H9 (cell line): ENCODE results near the gene CNOT6. TPM values are rescaled to one million over a fixed set of nuclear protein-coding genes. Genes with fewer than 3 reads are reported as not detected.

Experiments
- DNase-seq: peaks from one replicate; pipeline ENCODE4 v3.0.0-alpha.2; 2017
- H2AFZ ChIP-seq: one replicate; pipeline ENCODE4 v1.6.1; 2013; ENCODE audit warnings: mild to moderate bottlenecking, low read length, control low read depth, moderate library complexity
- H2AK5ac ChIP-seq: 2 replicates; pipeline ENCODE4 v1.6.1; 2013; ENCODE audit warnings: low read length, control low read depth, mixed read lengths; ENCODE audit not compliant: insufficient read length
- H2BK120ac ChIP-seq: one replicate; pipeline ENCODE4 v1.6.1; 2013; ENCODE audit warnings: low read depth, mild to moderate bottlenecking, low read length, control low read depth, inconsistent platforms; ENCODE audit not compliant: poor library complexity, severe bottlenecking
- H2BK12ac ChIP-seq: 2 replicates; pipeline ENCODE4 v1.6.1; 2013; ENCODE audit warnings: low read length, control low read depth, mixed read lengths, low read depth; ENCODE audit not compliant: insufficient read length
- H2BK15ac ChIP-seq: 2 replicates; pipeline ENCODE4 v1.6.1; 2013; ENCODE audit warnings: low read depth, low read length, control low read depth
- H2BK20ac ChIP-seq: one replicate; pipeline ENCODE4 v1.6.1; 2013; ENCODE audit warnings: low read depth, mild to moderate bottlenecking, low read length, control low read depth, inconsistent platforms; ENCODE audit not compliant: poor library complexity, severe bottlenecking
- H2BK5ac ChIP-seq: 2 replicates; pipeline ENCODE4 v1.6.1; 2013; ENCODE audit warnings: low read length, control low read depth, mixed read lengths; ENCODE audit not compliant: insufficient read length
- H3K14ac ChIP-seq: 2 replicates; pipeline ENCODE4 v1.6.1; 2013; ENCODE audit warnings: low read length, control low read depth; ENCODE audit not compliant: insufficient read depth
- H3K18ac ChIP-seq: 2 replicates; pipeline ENCODE4 v1.6.1; 2013; ENCODE audit warnings: low read depth, mild to moderate bottlenecking, mixed read lengths, low read length, control low read depth; ENCODE audit not compliant: insufficient read length
- H3K23ac ChIP-seq: 2 replicates; pipeline ENCODE4 v1.6.1; 2013; ENCODE audit warnings: low read length, control low read depth, mixed read lengths, low read depth; ENCODE audit not compliant: insufficient read length
- H3K23me2 ChIP-seq: 2 replicates; pipeline ENCODE4 v1.6.1; 2013; ENCODE audit warnings: low read depth, mild to moderate bottlenecking, mixed read lengths, low read length, control low read depth; ENCODE audit not compliant: insufficient read length, poor library complexity, severe bottlenecking
- H3K27ac ChIP-seq: 2 replicates; pipeline ENCODE4 v1.5.1; 2013; ENCODE audit warnings: low read length, control low read depth, mixed read lengths, low read depth; ENCODE audit not compliant: insufficient read length
- H3K27me3 ChIP-seq: 2 replicates; pipeline ENCODE4 v1.6.1; 2013; ENCODE audit warnings: low read length, control low read depth, inconsistent platforms; ENCODE audit not compliant: insufficient read depth
- H3K4ac ChIP-seq: 2 replicates; pipeline ENCODE4 v1.6.1; 2013; ENCODE audit warnings: low read depth, mild to moderate bottlenecking, control low read depth, inconsistent platforms, low read length, moderate library complexity
- H3K4me1 ChIP-seq: 2 replicates; pipeline ENCODE4 v1.6.1; 2013; ENCODE audit warnings: low read length, control low read depth, inconsistent platforms; ENCODE audit not compliant: insufficient read depth
- H3K4me2 ChIP-seq: 2 replicates; pipeline ENCODE4 v1.6.1; 2013; ENCODE audit warnings: low read length, control low read depth, mixed read lengths; ENCODE audit not compliant: insufficient read length, insufficient read depth
- H3K56ac ChIP-seq: 2 replicates; pipeline ENCODE4 v1.6.1; 2013; ENCODE audit warnings: low read depth, mild to moderate bottlenecking, mixed read lengths, low read length, control low read depth; ENCODE audit not compliant: insufficient read length
- H3K79me1 ChIP-seq: 2 replicates; pipeline ENCODE4 v1.6.1; 2013; ENCODE audit warnings: low read depth, mild to moderate bottlenecking, moderate library complexity, low read length, control low read depth, inconsistent platforms; ENCODE audit not compliant: insufficient read depth, poor library complexity, severe bottlenecking
- H3K79me2 ChIP-seq: 2 replicates; pipeline ENCODE4 v1.6.1; 2013; ENCODE audit warnings: low read length, control low read depth, inconsistent platforms; ENCODE audit not compliant: insufficient read depth
- H3K9ac ChIP-seq: 2 replicates; pipeline ENCODE4 v1.6.1; 2013; ENCODE audit warnings: low read length, control low read depth, mixed read lengths; ENCODE audit not compliant: insufficient read length; ENCODE audit errors: extremely low read depth
- H3K9me3 ChIP-seq: one replicate; pipeline ENCODE4 v1.6.1; 2013; ENCODE audit warnings: low read depth, low read length, inconsistent platforms; ENCODE audit not compliant: control insufficient read depth
- H3T11ph ChIP-seq: one replicate; pipeline ENCODE4 v1.6.1; 2013; ENCODE audit warnings: mild to moderate bottlenecking, low read length, control low read depth, inconsistent platforms
- H4K20me1 ChIP-seq: one replicate; pipeline ENCODE4 v1.6.1; 2013; ENCODE audit not compliant: control insufficient read depth, insufficient read length, insufficient read depth
- H4K5ac ChIP-seq: 2 replicates; pipeline ENCODE4 v1.6.1; 2013; ENCODE audit warnings: low read depth, mild to moderate bottlenecking, mixed read lengths, low read length, control low read depth; ENCODE audit not compliant: insufficient read length
- H4K8ac ChIP-seq: replicated peaks from 2 replicates; pipeline ENCODE4 v1.6.1; 2013; ENCODE audit warnings: low read length, control low read depth, mixed read lengths, low read depth; ENCODE audit not compliant: insufficient read length
- H4K91ac ChIP-seq: 2 replicates; pipeline ENCODE4 v1.6.1; 2013; ENCODE audit warnings: low read depth, mild to moderate bottlenecking, moderate library complexity, mixed read lengths, low read length, control low read depth; ENCODE audit not compliant: insufficient read length
- H3K27ac Mint-ChIP-seq, 3 experiments: 2 replicates in 2 of 3; 3 replicates in 1 of 3; pipeline ENCODE4 v1.8.0; 2020 to 2021; ENCODE audit warnings: mixed read lengths in 3 of 3, mild to moderate bottlenecking in 1 of 3, moderate library complexity in 1 of 3
- H3K27me3 Mint-ChIP-seq: 2 replicates; pipeline ENCODE4 v1.8.0; 2021; ENCODE audit warnings: low read depth, mild to moderate bottlenecking, moderate library complexity, mixed read lengths
- H3K36me3 Mint-ChIP-seq, 3 experiments: 2 replicates in 2 of 3; 3 replicates in 1 of 3; pipeline ENCODE4 v1.8.0; 2020 to 2021; ENCODE audit warnings: low read depth in 3 of 3, mixed read lengths in 3 of 3; ENCODE audit not compliant: insufficient read depth in 1 of 3
- H3K4me1 Mint-ChIP-seq, 2 experiments: 2 replicates each; pipeline ENCODE4 v1.8.0; 2020; ENCODE audit warnings: mixed read lengths in 2 of 2
- H3K4me3 Mint-ChIP-seq, 2 experiments: 2 replicates in 1 of 2; 3 replicates in 1 of 2; pipeline ENCODE4 v1.8.0; 2020 to 2021; ENCODE audit warnings: mild to moderate bottlenecking in 2 of 2, mixed read lengths in 2 of 2, moderate library complexity in 1 of 2
- H3K9me3 Mint-ChIP-seq, 2 experiments: 2 replicates in 1 of 2; 3 replicates in 1 of 2; pipeline ENCODE4 v1.8.0; 2020; ENCODE audit warnings: mild to moderate bottlenecking in 2 of 2, mixed read lengths in 2 of 2, moderate library complexity in 1 of 2
- CTCF ChIP-seq: fragments of 200-600 bp; sonication (generic); conservative IDR thresholded peaks from 3 replicates; pipeline ENCODE4 v1.8.0; 2021; ENCODE audit warnings: antibody characterized with exemption, mild to moderate bottlenecking
- WGBS: extraction: QIAGEN DNeasy Blood & Tissue Kit; methylation state at CpG from one replicate; pipeline ENCODE4 v1.1.7; 2013; ENCODE audit warnings: missing lambda C conversion rate, low lambda C conversion rate, mixed read lengths; ENCODE audit not compliant: insufficient read length; ENCODE audit errors: extremely low coverage; 5-methylcytosine and 5-hydroxymethylcytosine counted together
- total RNA-seq: library from RNA; stranded (reverse); gene quantifications from 2 replicates; pipeline ENCODE4 v1.2.1, GENCODE V29; 2021

Gene CNOT6
- total RNA-seq, 1 experiment from 2014 or later, result 45.0 TPM

DNA sequence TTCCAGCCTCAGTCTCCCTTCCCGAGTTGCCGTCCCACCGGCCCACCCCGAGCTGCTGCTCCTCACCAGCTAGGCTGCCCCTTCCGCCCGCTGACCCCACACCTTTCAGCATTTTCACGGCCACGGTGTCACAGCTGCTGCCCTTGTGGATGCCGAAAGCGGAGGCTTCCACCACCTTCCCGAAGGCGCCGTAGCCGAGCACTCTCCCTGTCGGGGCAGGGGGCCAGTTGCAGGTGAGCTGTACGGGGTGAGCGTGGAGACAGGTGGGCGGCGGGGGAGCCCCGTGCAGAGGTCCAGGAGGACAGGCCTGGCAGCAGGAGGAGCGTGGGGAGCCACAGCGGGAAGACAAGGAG, 125.4 kb downstream of the CNOT6 start:
- no peak overlapping the region for H4K91ac ChIP-seq

More for the DNA sequence above, 125.4 kb downstream of the CNOT6 start:
- H3K4me1 Mint-ChIP-seq, result peaks cover 6 to 8% of the 10 kb centered on the region in 2 experiments; a peak in 3 of 4 replicates
- no peaks in the 10 kb centered on the region for H3K9me3 Mint-ChIP-seq
- Histone ChIP-seq H3K4me1 (no peaks in the 10 kb centered on the region), H4K8ac (no peak overlapping the region), H3K9ac (no peak overlapping the region), H3K23ac (no peak overlapping the region), H2BK5ac (no peak overlapping the region), H3T11ph (no peak overlapping the region), H3K27me3 (peaks cover 3% of the 10 kb centered on the region; the same call in 1 of the 2 replicates), H4K5ac (no peak overlapping the region), H3K23me2 (peaks cover 4% of the 10 kb centered on the region), H3K27ac (no peak overlapping the region), H2BK12ac (no peak overlapping the region), H2AFZ (no peak overlapping the region), H3K4ac (no peak overlapping the region), H2BK15ac (no peak overlapping the region), H2BK20ac (no peak overlapping the region), H3K79me2 (no peaks in the 10 kb centered on the region), H2AK5ac (no peak overlapping the region), H3K18ac (no peak overlapping the region), H2BK120ac (no peak overlapping the region), H3K56ac (no peak overlapping the region), H3K79me1 (no peaks in the 10 kb centered on the region), H3K4me2 (no peak overlapping the region), H3K14ac (no peak overlapping the region; the same call in 1 of the 2 replicates), H3K9me3 (no peaks in the 10 kb centered on the region), H4K20me1 (no peaks in the 10 kb centered on the region)
- no peak for TF ChIP-seq CTCF
- H3K4me3 Mint-ChIP-seq, result peak overlapping the region; percentile 62 to 65; a peak in 4 of 5 replicates
- H3K27ac Mint-ChIP-seq, result no peak overlapping the region
- WGBS, result no CpG with 5 or more reads among the region's 22 CpGs
- peaks cover 17% of the 10 kb centered on the region for H3K27me3 Mint-ChIP-seq
- H3K36me3 Mint-ChIP-seq, result peaks cover 0 to 5% (median 0%) of the 10 kb centered on the region in 3 experiments; a peak in 3 of 7 replicates
- DNase-seq, result no peak
